ENCODE data around the gene ECHDC3.

ECHDC3 gene

GRCh38 chr10:11805792-11806191 lies 63.6 kb downstream of the ECHDC3 start:
- Histone ChIP-seq H3K79me2 (ENCODE audit: insufficient read depth, low read depth) (no peaks in the 10 kb centered on the region), H2AFZ (ENCODE audit: low read depth) (no peak overlapping the region), H3K27me3 (ENCODE audit: insufficient read depth, low read depth) (no peaks in the 10 kb centered on the region), H3K4me1 (ENCODE audit: low read depth, poor library complexity, severe bottlenecking) (no peaks in the 10 kb centered on the region), H3K4me3 (IDR thresholded peaks at IDR 0.05; ENCODE audit: insufficient read depth, low read depth, low read length) (no peak overlapping the region), H4K20me1 (ENCODE audit: insufficient read depth) (no peaks in the 10 kb centered on the region), H3K36me3 (ENCODE audit: insufficient read depth) (no peaks in the 10 kb centered on the region), H3K27ac (no peak overlapping the region), H3K9ac (no peak overlapping the region), H3K4me2 (no peak overlapping the region)
- no peak for TF ChIP-seq CTCF (conservative IDR thresholded peaks at IDR 0.05; ENCODE audit: low read depth, low read length)

GRCh38 chr10:11806706-11807105 lies 64.5 kb downstream of the ECHDC3 start:
- Histone ChIP-seq H3K9ac (no peak overlapping the region), H4K20me1 (ENCODE audit: insufficient read depth) (no peaks in the 10 kb centered on the region), H3K27ac (no peak overlapping the region), H3K79me2 (ENCODE audit: insufficient read depth, low read depth) (no peaks in the 10 kb centered on the region), H3K4me1 (ENCODE audit: low read depth, poor library complexity, severe bottlenecking) (no peaks in the 10 kb centered on the region), H3K27me3 (ENCODE audit: insufficient read depth, low read depth) (no peaks in the 10 kb centered on the region), H2AFZ (ENCODE audit: low read depth) (no peak overlapping the region), H3K4me3 (IDR thresholded peaks at IDR 0.05; ENCODE audit: insufficient read depth, low read depth, low read length) (no peak overlapping the region), H3K36me3 (ENCODE audit: insufficient read depth) (no peaks in the 10 kb centered on the region), H3K4me2 (no peak overlapping the region)
- TF ChIP-seq CTCF (conservative IDR thresholded peaks at IDR 0.05; ENCODE audit: low read depth, low read length), result no peak

GRCh38 chr10:11808808-11809207 lies 66.6 kb downstream of the ECHDC3 start:
- no peak overlapping the region for H2AFZ ChIP-seq (ENCODE audit: low read depth)
- no peak overlapping the region for H3K4me3 ChIP-seq (IDR thresholded peaks at IDR 0.05; ENCODE audit: insufficient read depth, low read depth, low read length)
- H3K9ac ChIP-seq, result no peak overlapping the region
- TF ChIP-seq CTCF (conservative IDR thresholded peaks at IDR 0.05; ENCODE audit: low read depth, low read length), result no peak
- no peaks in the 10 kb centered on the region for H3K27me3 ChIP-seq (ENCODE audit: insufficient read depth, low read depth)
- no peaks in the 10 kb centered on the region for H4K20me1 ChIP-seq (ENCODE audit: insufficient read depth)
- H3K36me3 ChIP-seq (ENCODE audit: insufficient read depth), result no peaks in the 10 kb centered on the region
- H3K27ac ChIP-seq, result no peak overlapping the region
- no peak overlapping the region for H3K4me2 ChIP-seq
- no peaks in the 10 kb centered on the region for H3K4me1 ChIP-seq (ENCODE audit: low read depth, poor library complexity, severe bottlenecking)
- H3K79me2 ChIP-seq (ENCODE audit: insufficient read depth, low read depth), result no peaks in the 10 kb centered on the region

- Histone ChIP-seq H3K4me2 (no peak overlapping the region), H3K4me1 (ENCODE audit: low read depth, poor library complexity, severe bottlenecking) (no peaks in the 10 kb centered on the region)
- TF ChIP-seq CTCF (conservative IDR thresholded peaks at IDR 0.05; ENCODE audit: low read depth, low read length), result no peak
Measured at GRCh38 chr10:11810313-11810766, 68.2 kb downstream of the ECHDC3 start.

More at GRCh38 chr10:11810313-11810766, 68.2 kb downstream of the ECHDC3 start:
- Histone ChIP-seq H4K20me1 (ENCODE audit: insufficient read depth) (no peaks in the 10 kb centered on the region), H2AFZ (ENCODE audit: low read depth) (no peak overlapping the region), H3K27ac (no peak overlapping the region), H3K4me3 (IDR thresholded peaks at IDR 0.05; ENCODE audit: insufficient read depth, low read depth, low read length) (no peak overlapping the region), H3K36me3 (ENCODE audit: insufficient read depth) (no peaks in the 10 kb centered on the region), H3K27me3 (ENCODE audit: insufficient read depth, low read depth) (no peaks in the 10 kb centered on the region), H3K9ac (no peak overlapping the region), H3K79me2 (ENCODE audit: insufficient read depth, low read depth) (no peaks in the 10 kb centered on the region)
